Transverse colon (tissue), 4 donors: ENCODE results near the gene PREX1. TPM values are rescaled to one million over a fixed set of nuclear protein-coding genes. Genes with fewer than 3 reads are reported as not detected.

Source experiments
- DNase-seq: peaks from one replicate; pipeline ENCODE4 v3.0.0-alpha.2; 2019
- H3K27ac ChIP-seq, 4 donors: fragments of 200-600 bp; sonication (generic); 2 replicates each; pipeline ENCODE4 v1.5.1; 2016 to 2018; ENCODE audit warnings: inconsistent platforms in 4 of 4
- H3K27me3 ChIP-seq: fragments of 200-600 bp; sonication (generic); 2 replicates; pipeline ENCODE4 v1.5.1; 2017; ENCODE audit warnings: inconsistent platforms
- H3K36me3 ChIP-seq, 4 donors: fragments of 200-600 bp; sonication (generic); 2 replicates each; pipeline ENCODE4 v1.5.1; 2017 to 2019; ENCODE audit warnings: inconsistent platforms in 4 of 4
- H3K4me1 ChIP-seq, 4 donors: fragments of 200-600 bp; sonication (generic); 2 replicates each; pipeline ENCODE4 v1.5.1; 2017 to 2020; ENCODE audit warnings: inconsistent platforms in 4 of 4
- H3K4me3 ChIP-seq, 4 donors: fragments of 200-600 bp; sonication (generic); 1 replicate in 1 of 4; 2 replicates in 3 of 4; pipeline versions ENCODE4 v1.5.1 to v1.6.1; 2017 to 2019; ENCODE audit warnings: inconsistent platforms in 4 of 4
- H3K9me3 ChIP-seq, 2 donors: fragments of 200-600 bp; sonication (generic); 2 replicates each; pipeline ENCODE4 v1.5.1; 2017 to 2019; ENCODE audit warnings: inconsistent platforms in 2 of 2
- CTCF ChIP-seq, 5 experiments: fragments of 200-600 bp in 3 of 5; fragments of 450-650 bp in 2 of 5; sonication (generic) in 3 of 5; IDR thresholded peaks; 1 replicate in 2 of 5; 2 replicates in 3 of 5; pipeline ENCODE4 v1.5.1; 2016 to 2017; ENCODE audit warnings: antibody characterized with exemption in 5 of 5, inconsistent platforms in 3 of 5, mild to moderate bottlenecking in 2 of 5, moderate library complexity in 1 of 5
- EP300 ChIP-seq: sonication (generic); formaldehyde crosslinking; IDR thresholded peaks from one replicate; pipeline ENCODE4 v1.6.1; 2017; ENCODE audit warnings: antibody characterized with exemption, low read depth
- POLR2A ChIP-seq: fragments of 450-650 bp; IDR thresholded peaks from one replicate; pipeline ENCODE4 v1.6.1; 2016; ENCODE audit warnings: antibody characterized with exemption, mild to moderate bottlenecking, moderate library complexity
- POLR2AphosphoS5 ChIP-seq, 3 donors: sonication (generic); formaldehyde crosslinking; IDR thresholded peaks; one replicate each; pipeline ENCODE4 v1.6.1; 2016; ENCODE audit warnings: antibody characterized with exemption in 3 of 3
- WGBS, 2 donors: methylation state at CpG; one replicate each; pipeline ENCODE4 v1.1.5; 2018; ENCODE audit warnings: low coverage in 1 of 2; 5-methylcytosine and 5-hydroxymethylcytosine counted together
- in situ Hi-C, 4 donors: fragments of 200-750 bp; cut with MboI; loops; one replicate each; pipeline versions ENCODE4 v1.15.0 to v1.15.1; 2017; ENCODE audit warnings: low sequenced_read_pairs in 3 of 4, low pct_ligation_motif_present in 1 of 4, low pct_unique_long_range_greater_than_20kb in 1 of 4
- intact Hi-C: fragments of 100-400 bp; cut with DNase I; formaldehyde crosslinking; loops from one replicate; pipeline ENCODE4 v1.15.1; 2023; ENCODE audit warnings: low total_unique reads
- total RNA-seq, 4 donors: library from RNA; depleted of rRNA; stranded (reverse); fragments of >200 nt; gene quantifications; one replicate each; pipeline ENCODE4 v1.1.0, GENCODE V29; 2016

The PREX1 gene
- total RNA-seq, 4 donors from 2014 or later: 10.9 to 29.9 (median 16.6) TPM

DNA sequence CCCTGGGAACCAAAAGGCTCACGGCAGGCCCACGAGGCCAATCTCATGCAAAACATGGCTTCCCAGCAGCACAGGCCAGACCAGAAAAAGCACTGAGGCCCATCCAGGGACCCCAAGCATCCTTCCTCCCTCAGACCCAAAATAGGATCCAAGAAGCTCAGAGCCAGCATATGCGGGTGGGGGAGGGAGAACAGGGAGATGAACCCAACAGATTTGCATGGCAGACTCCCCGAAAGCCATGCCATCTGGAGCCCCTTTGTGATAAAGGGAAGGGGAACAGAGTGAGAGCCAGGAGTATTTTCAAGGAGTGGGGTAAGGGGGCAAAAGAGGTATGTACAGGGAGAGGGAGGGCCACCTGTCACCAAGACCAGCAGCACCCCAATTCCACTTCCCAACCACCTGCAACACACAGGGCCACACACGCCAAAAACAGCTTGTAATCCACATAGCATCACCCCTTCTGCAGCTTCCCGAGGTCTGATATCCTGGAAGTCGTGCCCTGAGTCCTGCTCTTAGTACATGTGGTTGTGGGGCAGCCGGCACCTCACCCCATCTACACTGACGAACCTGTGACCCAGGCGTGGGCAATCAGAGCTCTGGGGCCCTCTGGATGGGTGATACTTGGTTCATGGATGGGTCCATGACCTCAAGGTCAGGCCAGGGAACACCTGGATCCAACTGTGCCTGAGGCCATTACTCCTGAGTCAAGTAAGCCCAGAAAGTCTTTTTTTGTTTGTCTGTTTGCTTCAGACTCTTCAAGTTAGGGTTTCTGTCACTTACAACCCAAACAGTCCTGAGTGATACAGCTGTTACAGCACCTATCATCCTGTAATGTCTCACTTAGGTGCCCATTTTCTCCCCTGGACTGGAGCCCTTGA is 24.4 kb downstream of the PREX1 start:
- Histone ChIP-seq H3K4me1 (no peaks in the 10 kb centered on the region), H3K36me3 (no peaks in the 10 kb centered on the region), H3K27me3 (no peaks in the 10 kb centered on the region), H3K4me3 (no peak overlapping the region), H3K27ac (no peak overlapping the region), H3K9me3 (no peaks in the 10 kb centered on the region)
- TF ChIP-seq POLR2AphosphoS5 (IDR thresholded peaks at IDR 0.05) (no peak), POLR2A (no peak), EP300 (no peak), CTCF (IDR thresholded peaks at IDR 0.05) (no peak)
- DNase-seq: no peak
- intact Hi-C loops (no loop called here), in situ Hi-C loops (no loop called here)
- 85% methylated on average over 9 of the region's 10 CpGs; no CpG with 5 or more reads in 1 of the 2 donors for WGBS, 2 donors

GRCh38 chr20:48802647-48803046 is 25.2 kb downstream of the PREX1 start:
- intact Hi-C loops: no loop called here
- WGBS, 2 donors: 80 to 85% methylated on average over 1 to 7 of the region's 7 CpGs
- DNase-seq: no peak

DNA sequence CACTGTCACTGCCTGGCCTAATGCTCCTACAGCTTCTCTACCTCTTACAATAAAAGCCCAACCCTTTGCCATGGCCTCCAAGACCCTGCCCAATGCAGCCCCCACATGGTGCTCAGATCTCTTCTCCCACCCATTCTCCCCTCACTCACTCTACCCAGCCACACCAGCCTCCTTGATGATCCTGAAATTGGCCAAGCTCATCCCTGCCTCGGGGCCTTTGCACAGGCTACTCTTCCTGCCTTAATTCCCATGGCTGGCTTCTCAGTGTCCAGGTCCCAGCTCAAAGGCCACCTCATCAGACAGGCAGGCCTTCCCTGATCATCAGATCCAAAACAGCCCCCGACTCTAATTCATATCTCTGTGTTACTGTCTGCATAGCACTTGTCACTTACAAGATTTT is 25.6 kb downstream of the PREX1 start:
- Histone ChIP-seq H3K9me3 (no peaks in the 10 kb centered on the region), H3K4me3 (no peak overlapping the region), H3K27ac (no peak overlapping the region), H3K27me3 (no peaks in the 10 kb centered on the region), H3K36me3 (no peaks in the 10 kb centered on the region), H3K4me1 (no peaks in the 10 kb centered on the region)
- TF ChIP-seq EP300: no peak
- no peak for TF ChIP-seq POLR2AphosphoS5 (IDR thresholded peaks at IDR 0.05)
- no peak for TF ChIP-seq CTCF (IDR thresholded peaks at IDR 0.05)
- no peak for TF ChIP-seq POLR2A
- intact Hi-C loops: no loop called here
- DNase-seq: no peak
- 89 to 95% methylated on average over 1 to 2 of the region's 2 CpGs for WGBS, 2 donors
- in situ Hi-C loops: no loop called here

More at GRCh38 chr20:48802647-48803046, 25.2 kb downstream of the PREX1 start:
- TF ChIP-seq POLR2A (no peak), POLR2AphosphoS5 (IDR thresholded peaks at IDR 0.05) (no peak), CTCF (IDR thresholded peaks at IDR 0.05) (no peak), EP300 (no peak)
- Histone ChIP-seq H3K4me3 (no peak overlapping the region), H3K4me1 (no peaks in the 10 kb centered on the region), H3K9me3 (no peaks in the 10 kb centered on the region), H3K27me3 (no peaks in the 10 kb centered on the region), H3K27ac (no peak overlapping the region), H3K36me3 (no peaks in the 10 kb centered on the region)
- in situ Hi-C loops: no loop called here

GRCh38 chr20:48801197-48801596 is 26.6 kb downstream of the PREX1 start:
- intact Hi-C loops (no loop called here), in situ Hi-C loops (no loop called here)
- no peaks in the 10 kb centered on the region for H3K36me3 ChIP-seq
- no peaks in the 10 kb centered on the region for H3K9me3 ChIP-seq
- no peaks in the 10 kb centered on the region for H3K4me1 ChIP-seq
- no peak for TF ChIP-seq POLR2AphosphoS5 (IDR thresholded peaks at IDR 0.05)
- TF ChIP-seq EP300: no peak
- TF ChIP-seq POLR2A: no peak
- no peak for TF ChIP-seq CTCF (IDR thresholded peaks at IDR 0.05)
- H3K4me3 ChIP-seq: no peak overlapping the region
- 79 to 85% methylated on average over 4 to 10 of the region's 10 CpGs for WGBS, 2 donors
- no peak for DNase-seq
- H3K27ac ChIP-seq: no peak overlapping the region
- no peaks in the 10 kb centered on the region for H3K27me3 ChIP-seq
